Prostate gland (tissue), 2 donors: ENCODE measurements around the gene CMTM4. TPM values are rescaled to one million over a fixed set of nuclear protein-coding genes. Genes with fewer than 3 reads are reported as not detected.

Experiments used
- DNase-seq: peaks from one replicate; pipeline ENCODE4 v3.0.0-alpha.2; 2019; ENCODE audit warnings: low spot score
- H3K27ac ChIP-seq, 2 donors: fragments of 200-600 bp; sonication (generic); 2 replicates each; pipeline ENCODE4 v1.5.1; 2017 to 2019
- H3K27me3 ChIP-seq: fragments of 200-600 bp; sonication (generic); replicated peaks from 2 replicates; pipeline ENCODE4 v1.5.1; 2019; ENCODE audit not compliant: insufficient read depth
- H3K36me3 ChIP-seq, 2 donors: fragments of 200-600 bp; sonication (generic); 1 replicate in 1 of 2; 2 replicates in 1 of 2; pipeline versions ENCODE4 v1.5.1 to v1.8.1; 2017 to 2019
- H3K4me1 ChIP-seq: fragments of 200-600 bp; sonication (generic); replicated peaks from 2 replicates; pipeline ENCODE4 v1.5.1; 2019
- H3K4me3 ChIP-seq, 2 donors: fragments of 200-600 bp; sonication (generic); 2 replicates each; pipeline ENCODE4 v1.5.1; 2017 to 2019
- H3K9me3 ChIP-seq: fragments of 200-600 bp; sonication (generic); 2 replicates; pipeline ENCODE4 v1.5.1; 2017
- CTCF ChIP-seq, 4 experiments: fragments of 200-600 bp in 2 of 4; fragments of 450-650 bp in 2 of 4; sonication (generic) in 2 of 4; IDR thresholded peaks; 1 replicate in 3 of 4; 2 replicates in 1 of 4; pipeline ENCODE4 v1.5.1; 2016 to 2019; ENCODE audit warnings: antibody characterized with exemption in 4 of 4, mild to moderate bottlenecking in 2 of 4, moderate library complexity in 2 of 4
- POLR2A ChIP-seq: fragments of 450-650 bp; IDR thresholded peaks from one replicate; pipeline ENCODE4 v1.6.1; 2016; ENCODE audit warnings: antibody characterized with exemption, mild to moderate bottlenecking
- POLR2AphosphoS5 ChIP-seq: sonication (generic); formaldehyde crosslinking; IDR thresholded peaks from one replicate; pipeline ENCODE4 v1.6.1; 2017; ENCODE audit warnings: antibody characterized with exemption
- WGBS: methylation state at CpG from one replicate; pipeline ENCODE4 v1.1.5; 2018; 5-methylcytosine and 5-hydroxymethylcytosine counted together
- intact Hi-C: fragments of 100-400 bp; cut with DNase I; formaldehyde crosslinking; loops from one replicate; pipeline ENCODE4 v1.14.2; 2022
- total RNA-seq, 2 donors: library from RNA; depleted of rRNA; stranded (reverse); fragments of >200 nt; gene quantifications; one replicate each; pipeline ENCODE4 v1.1.0, GENCODE V29; 2016

Gene CMTM4
- total RNA-seq, 2 donors from 2014 or later = 46.9 to 57.7 TPM

- intact Hi-C loops = no loop called here
- Histone ChIP-seq H3K27ac (peak overlapping the region; percentile 30 to 47), H3K27me3 (no peaks in the 10 kb centered on the region), H3K4me1 (peaks cover 6% of the 10 kb centered on the region), H3K36me3 (no peaks in the 10 kb centered on the region), H3K4me3 (no peak overlapping the region), H3K9me3 (no peaks in the 10 kb centered on the region)
- TF ChIP-seq CTCF (IDR thresholded peaks at IDR 0.05) (no peak), POLR2A (no peak), POLR2AphosphoS5 (no peak)
- WGBS = 16% methylated on average over 9 of the region's 10 CpGs
- DNase-seq = no peak
These were observed 77.8 kb downstream of the CMTM4 start for GRCh38 chr16:66618588-66619375.

DNA sequence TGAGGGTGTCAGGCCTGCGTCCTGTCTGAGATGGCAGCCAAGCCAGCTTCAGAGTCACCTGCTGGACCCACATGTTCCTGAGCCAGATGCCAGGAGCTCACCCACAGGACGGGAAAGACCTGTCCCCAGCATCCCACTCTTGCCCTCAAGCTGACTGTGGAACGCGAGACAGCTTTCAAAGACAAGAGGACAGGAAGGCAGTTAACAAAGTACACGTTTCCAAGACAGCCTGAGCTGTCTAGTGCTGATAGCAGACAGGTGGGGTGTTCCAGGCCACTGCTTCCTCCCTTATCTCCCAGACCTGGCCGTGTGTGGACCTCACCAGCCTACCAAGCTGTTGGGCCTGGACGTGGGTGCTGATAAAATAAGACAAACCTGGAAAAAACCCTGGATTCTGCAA is 78.8 kb downstream of the CMTM4 start:
- Histone ChIP-seq H3K4me3 (no peak overlapping the region), H3K36me3 (no peaks in the 10 kb centered on the region), H3K4me1 (peaks cover 6% of the 10 kb centered on the region), H3K27ac (peak overlapping the region in 1 of 2 donors; percentile 21), H3K9me3 (no peaks in the 10 kb centered on the region), H3K27me3 (no peaks in the 10 kb centered on the region)
- 45% methylated on average over 7 of the region's 7 CpGs for WGBS
- intact Hi-C loops = no loop called here
- TF ChIP-seq CTCF (IDR thresholded peaks at IDR 0.05) = no peak
- no peak for TF ChIP-seq POLR2AphosphoS5
- TF ChIP-seq POLR2A = no peak
- DNase-seq = no peak

- no peak for DNase-seq
- no peak overlapping the region for H3K27ac ChIP-seq
- peaks cover 6% of the 10 kb centered on the region for H3K4me1 ChIP-seq
- no peaks in the 10 kb centered on the region for H3K9me3 ChIP-seq
- TF ChIP-seq CTCF (IDR thresholded peaks at IDR 0.05) = no peak
- no peak for TF ChIP-seq POLR2A
- TF ChIP-seq POLR2AphosphoS5 = no peak
- WGBS = 75% methylated on average over 2 of the region's 2 CpGs
- H3K36me3 ChIP-seq = no peaks in the 10 kb centered on the region
- no peak overlapping the region for H3K4me3 ChIP-seq
- intact Hi-C loops = no loop called here
- no peaks in the 10 kb centered on the region for H3K27me3 ChIP-seq
These were observed 79.5 kb downstream of the CMTM4 start for GRCh38 chr16:66617010-66617434.

GRCh38 chr16:66616592-66616991 is 80.0 kb downstream of the CMTM4 start:
- Histone ChIP-seq H3K9me3 (no peaks in the 10 kb centered on the region), H3K4me3 (no peak overlapping the region), H3K36me3 (no peaks in the 10 kb centered on the region), H3K27me3 (no peaks in the 10 kb centered on the region), H3K27ac (no peak overlapping the region), H3K4me1 (peaks cover 6% of the 10 kb centered on the region)
- no peak for TF ChIP-seq POLR2A
- TF ChIP-seq CTCF (IDR thresholded peaks at IDR 0.05) = no peak
- no peak for TF ChIP-seq POLR2AphosphoS5
- no peak for DNase-seq
- intact Hi-C loops = no loop called here
- WGBS = 82% methylated on average over 9 of the region's 9 CpGs

GRCh38 chr16:66616169-66616568 is 80.4 kb downstream of the CMTM4 start:
- Histone ChIP-seq H3K36me3 (no peaks in the 10 kb centered on the region), H3K27me3 (no peaks in the 10 kb centered on the region), H3K27ac (no peak overlapping the region), H3K9me3 (no peaks in the 10 kb centered on the region), H3K4me3 (no peak overlapping the region), H3K4me1 (peaks cover 6% of the 10 kb centered on the region)
- no peak for TF ChIP-seq POLR2AphosphoS5
- TF ChIP-seq CTCF (IDR thresholded peaks at IDR 0.05) = no peak
- WGBS = 92% methylated on average over 4 of the region's 4 CpGs
- no peak for DNase-seq
- intact Hi-C loops = no loop called here
